Mammary microvascular endothelial cell (primary cell): ENCODE data around the gene NUP210L. TPM values are rescaled to one million over a fixed set of nuclear protein-coding genes. Genes with fewer than 3 reads are reported as not detected.

ENCODE experiments used
- total RNA-seq: library from RNA; depleted of rRNA; stranded (reverse); fragments of >200 nt; gene quantifications from 2 replicates; pipeline ENCODE4 v1.2.3, GENCODE V29; 2015

The NUP210L gene
- total RNA-seq: 0.07 TPM in 1 of 2 replicates, not detected in the other

GRCh38 chr1:154154534-154155191, at the start of gene NUP210L:
NUP210L (minus strand) TSS chr1:154155073.

DNA sequence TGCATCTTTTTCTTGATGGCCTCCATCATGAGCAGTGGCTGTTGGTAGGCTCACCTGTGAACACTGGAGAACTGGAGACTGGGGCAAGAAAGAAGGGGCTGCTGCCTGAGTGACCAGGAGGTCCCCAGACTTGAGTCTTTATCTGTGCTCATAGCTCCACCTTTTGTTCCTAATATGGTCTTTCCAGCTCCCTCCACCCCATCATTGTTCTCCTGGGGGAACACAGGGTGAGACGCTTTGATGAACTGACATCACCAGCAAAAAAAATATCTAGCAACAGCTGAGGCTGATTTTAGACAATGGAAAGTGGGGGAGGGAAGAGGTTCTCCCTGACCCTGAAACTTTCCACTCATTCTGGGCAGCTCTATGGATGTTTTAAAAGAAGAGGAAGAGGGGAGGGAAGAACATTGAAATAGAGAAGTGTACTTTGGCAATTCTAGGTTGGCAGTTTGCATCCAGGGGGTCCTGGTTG, 37.2 kb upstream of the NUP210L start, which contains the start of gene TPM3:
Gene TPM3, minus strand, starts transcription at position 111 of the 472 bp plus-strand sequence. Its CDS starts 82 bp downstream, at position 29.

DNA sequence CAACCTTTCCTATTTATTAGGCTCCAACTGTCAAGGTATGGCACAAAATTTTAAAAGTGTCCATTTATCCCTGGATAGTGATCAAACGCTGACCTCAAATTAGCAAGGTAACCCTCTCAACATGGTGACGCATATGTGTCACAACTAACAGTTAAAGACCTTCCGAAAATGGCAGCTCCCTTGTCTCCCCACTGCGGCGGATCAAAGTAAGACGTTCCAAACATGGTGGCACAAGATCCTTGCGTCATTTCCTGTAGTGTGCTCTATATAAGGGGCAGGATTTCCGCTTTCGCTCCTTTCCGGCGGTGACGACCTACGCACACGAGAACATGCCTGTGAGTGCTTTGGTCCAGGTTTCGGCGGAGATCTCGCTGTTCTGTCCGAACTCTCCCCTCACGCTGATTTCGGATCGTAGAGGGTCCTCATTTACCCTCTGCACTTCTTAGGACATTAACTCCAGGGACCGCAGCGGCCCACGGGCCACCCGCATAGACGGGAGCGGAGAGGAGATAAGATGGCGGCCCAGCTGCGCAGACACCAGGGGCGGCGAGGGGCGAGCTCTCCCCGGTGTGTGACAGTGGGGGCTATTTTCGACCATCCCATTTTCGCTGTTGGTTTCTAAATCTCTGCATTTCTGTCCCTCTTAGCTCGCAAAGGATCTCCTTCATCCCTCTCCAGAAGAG, 164.3 kb downstream of the NUP210L start, which contains the start of gene RPS27:
Gene RPS27, plus strand, starts transcription at position 295 of the 683 bp plus-strand sequence. Its CDS starts 35 bp downstream, at position 330.

GRCh38 chr1:153985941-153986761, 168.7 kb downstream of the NUP210L start, which contains the start of gene RAB13:
RAB13 (minus strand) TSS chr1:153986339; CDS start chr1:153986236, 103 bp downstream.

DNA sequence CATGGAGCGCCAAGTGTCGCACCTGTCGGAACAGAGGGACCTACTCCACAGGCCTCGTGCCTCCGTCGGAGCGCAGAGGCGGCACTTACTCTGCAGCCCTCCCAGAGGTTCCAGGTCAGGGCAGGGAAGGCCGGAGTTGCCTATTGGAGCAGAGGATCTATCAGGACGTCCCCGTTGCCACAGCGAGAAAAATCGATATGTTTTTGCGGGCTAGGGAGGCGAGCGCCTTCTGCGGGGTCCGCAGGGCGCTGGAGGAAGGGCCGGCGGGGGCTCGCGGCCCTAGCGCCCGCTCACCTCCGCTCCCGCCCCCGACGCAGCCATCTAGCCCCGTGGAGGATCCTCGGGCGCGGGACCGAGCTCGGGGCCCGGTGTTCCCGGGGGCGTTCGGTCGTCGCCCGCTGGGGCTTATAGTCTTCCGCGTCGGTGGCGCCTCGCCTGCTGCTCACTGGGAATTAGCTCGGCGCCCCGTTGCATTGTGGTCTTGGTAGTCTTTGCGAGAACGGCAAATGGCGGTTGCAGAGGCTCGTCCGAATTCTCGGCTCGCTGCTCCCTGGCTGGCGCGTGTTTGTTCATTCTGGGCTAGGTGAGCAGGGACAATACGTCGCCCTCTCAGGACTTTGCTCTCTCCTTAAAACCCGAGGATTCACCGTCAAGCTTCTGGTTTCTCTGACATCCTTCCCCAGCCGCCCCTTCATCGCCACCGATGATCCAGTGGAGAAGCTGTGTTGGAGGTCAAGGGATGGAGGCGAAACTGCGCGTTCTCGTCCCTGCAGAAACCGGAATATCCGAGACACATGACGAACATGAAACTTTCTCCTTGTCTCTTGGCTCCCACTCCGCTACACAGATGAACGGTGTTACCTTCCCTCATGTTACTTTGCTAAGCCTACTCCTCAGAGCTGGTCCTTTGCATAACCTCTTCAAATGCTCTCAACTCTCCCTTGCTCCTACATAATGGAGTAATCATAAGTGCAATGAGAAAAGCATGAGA, 177.3 kb downstream of the NUP210L start, which contains the start of gene JTB:
Gene JTB, minus strand, starts transcription at position 425 of the 991 bp plus-strand sequence. Its CDS starts 422 bp downstream, at position 3.

DNA sequence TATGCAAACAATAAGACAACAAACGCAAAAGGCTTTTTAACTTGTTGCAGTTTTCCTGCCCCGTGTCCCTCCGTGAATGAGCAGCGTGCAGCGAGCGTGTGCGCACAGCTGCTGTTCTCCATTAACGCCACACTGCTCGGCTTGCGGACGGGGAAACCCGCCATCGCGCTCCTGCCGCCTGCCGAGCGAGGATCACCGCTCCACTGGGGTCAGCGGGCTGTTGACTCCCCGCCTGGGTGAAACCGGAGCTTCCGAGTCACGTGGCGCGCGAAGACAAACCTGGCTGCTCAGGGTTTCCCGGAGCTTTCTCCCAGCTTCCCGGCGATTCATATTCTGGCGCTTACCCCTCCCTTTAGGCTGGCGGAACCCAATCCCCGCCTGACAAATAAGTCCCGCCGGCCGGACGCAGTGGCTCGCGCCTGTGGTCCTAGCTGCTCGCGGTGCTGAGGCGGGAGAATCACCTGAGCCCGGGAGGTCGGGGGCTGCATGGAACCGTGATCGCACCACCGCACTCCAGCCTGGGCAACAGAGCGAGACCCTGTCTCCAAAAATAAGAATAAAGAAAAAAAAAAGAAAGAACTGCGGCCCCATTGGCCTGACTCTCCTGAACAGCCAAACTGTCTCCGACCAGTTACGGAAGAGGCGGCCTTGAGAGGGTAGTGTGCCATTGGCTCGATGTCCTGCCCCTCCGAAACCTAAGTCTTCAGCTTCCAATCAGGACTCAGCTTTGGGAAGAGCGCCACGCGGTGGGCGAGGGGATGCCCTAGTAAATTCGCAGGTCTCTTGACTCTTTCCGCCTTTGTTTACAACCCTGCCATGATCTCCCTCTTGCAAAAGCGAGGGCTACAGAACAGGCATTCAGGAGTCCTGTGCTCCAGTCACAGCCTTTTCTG, 187.5 kb downstream of the NUP210L start, which contains the start of gene CREB3L4:
Gene CREB3L4, plus strand, starts transcription at position 796 of the 893 bp plus-strand sequence. CDS start 624 bp downstream, outside the sequence.

GRCh38 chr1:153963030-153963849, 191.6 kb downstream of the NUP210L start, which contains the start of gene SLC39A1:
SLC39A1 (minus strand) TSS chr1:153963537; CDS start chr1:153962715, 822 bp downstream.

DNA sequence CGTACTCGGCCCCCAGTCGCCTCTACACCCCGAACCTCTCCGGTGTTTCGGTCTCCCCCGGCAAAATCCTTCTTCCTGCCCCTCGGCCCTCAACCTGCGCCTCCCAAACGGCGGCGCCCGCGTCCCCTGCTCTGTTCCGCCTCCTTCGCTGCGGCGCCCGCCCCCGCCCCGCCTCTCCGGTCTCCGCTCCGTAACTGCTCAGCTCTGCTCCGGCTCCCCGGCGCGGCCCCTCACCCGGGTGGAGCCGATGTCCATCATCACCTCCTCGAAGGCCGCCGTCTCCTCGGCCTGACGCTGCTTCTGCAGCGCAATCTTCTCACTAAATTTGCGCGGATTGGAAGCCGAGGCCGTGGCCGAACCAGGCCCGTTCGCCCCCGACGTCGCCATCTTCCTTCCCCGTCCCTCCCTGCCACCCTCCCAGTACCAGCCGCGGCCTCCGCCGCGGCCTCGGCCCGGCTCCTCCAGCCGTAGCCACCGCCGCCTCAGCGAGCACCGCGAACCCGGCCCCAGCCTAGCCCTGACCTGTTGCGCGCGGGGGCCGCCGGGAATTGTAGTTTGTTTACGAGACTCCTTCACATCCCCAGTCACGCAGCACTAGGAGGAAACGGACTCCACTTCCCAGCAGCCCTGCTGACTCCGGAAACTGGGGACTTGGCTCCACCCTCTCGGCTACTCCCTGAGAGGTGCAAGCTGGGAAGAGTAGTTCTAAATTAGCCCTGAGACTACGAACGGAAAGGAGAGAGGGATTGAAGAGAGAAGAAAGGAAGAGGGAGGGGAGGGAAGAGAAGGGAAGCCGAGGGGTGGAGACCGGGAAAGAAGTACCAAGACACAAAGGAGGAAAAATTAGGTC, 196.5 kb downstream of the NUP210L start, which contains the start of gene CRTC2:
Gene CRTC2, minus strand, starts transcription at position 502 of the 850 bp plus-strand sequence. Its CDS starts 115 bp downstream, at position 387.

DNA sequence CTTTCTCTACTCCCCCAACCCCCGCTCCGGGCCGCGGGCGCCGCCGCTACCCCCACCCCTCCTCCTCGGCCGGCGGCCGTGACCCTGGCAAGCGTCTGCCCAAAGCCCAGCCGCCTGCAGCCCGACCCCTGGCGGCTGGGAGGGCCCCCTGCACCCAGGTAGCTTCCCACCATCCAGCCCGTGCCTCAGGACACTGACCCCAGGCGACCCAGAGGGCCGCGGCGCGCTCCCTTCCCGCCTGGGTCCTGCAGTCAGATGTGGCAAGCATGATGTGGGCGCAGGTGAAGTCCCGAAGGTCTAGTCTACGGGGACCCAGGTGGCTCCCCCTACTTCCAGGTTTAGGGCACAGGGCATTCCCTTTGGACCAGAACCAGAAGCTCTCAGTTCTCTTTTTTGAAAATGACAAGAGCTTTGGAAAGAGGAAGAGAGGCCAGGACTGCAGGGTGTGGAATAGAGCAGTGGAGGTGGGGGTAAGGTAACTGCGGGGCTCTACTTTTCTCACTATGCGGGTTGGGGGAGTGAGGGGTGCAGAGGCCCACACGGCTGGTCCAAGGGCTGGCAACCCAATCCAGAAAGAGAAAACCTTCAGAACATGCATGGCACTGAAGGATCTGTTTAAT, 208.1 kb downstream of the NUP210L start, which contains the start of gene DENND4B:
Gene DENND4B, minus strand, starts transcription at position 97 of the 620 bp plus-strand sequence. CDS start 2,344 bp downstream, outside the sequence.

Other genes with a start within 250 kb of the NUP210L start
- 6.9 and 8.9 TPM in 2 replicates for gene GATAD2B, start 232.1 kb downstream of the NUP210L start, total RNA-seq
- gene DENND4B, start 208.4 kb downstream of the NUP210L start, total RNA-seq: 16.9 and 23.9 TPM in 2 replicates
- 9.1 and 11.6 TPM in 2 replicates for gene CRTC2, start 196.5 kb downstream of the NUP210L start, total RNA-seq
- 94.3 and 101 TPM in 2 replicates for gene SLC39A1, start 191.5 kb downstream of the NUP210L start, total RNA-seq
- 6.3 and 9.0 TPM in 2 replicates for gene CREB3L4, start 187.2 kb downstream of the NUP210L start, total RNA-seq
- 223 and 236 TPM in 2 replicates for gene JTB, start 177.4 kb downstream of the NUP210L start, total RNA-seq
- 38.6 and 39.7 TPM in 2 replicates for gene RAB13, start 168.7 kb downstream of the NUP210L start, total RNA-seq
- gene RPS27, start 164.3 kb downstream of the NUP210L start, total RNA-seq: 1,749 and 2,452 TPM in 2 replicates
- gene TPM3, start 37.0 kb upstream of the NUP210L start, total RNA-seq: 1,041 and 1,134 TPM in 2 replicates
- not detected in 2 replicates for gene CFAP141, start 51.3 kb upstream of the NUP210L start, total RNA-seq
- gene UBAP2L, start 65.9 kb upstream of the NUP210L start, total RNA-seq: 81.4 and 87.4 TPM in 2 replicates
- 118 and 124 TPM in 2 replicates for gene HAX1, start 117.6 kb upstream of the NUP210L start, total RNA-seq
- gene AQP10, start 166.0 kb upstream of the NUP210L start, total RNA-seq: not detected in 2 replicates
- 53.6 and 59.0 TPM in 2 replicates for gene ATP8B2, start 170.5 kb upstream of the NUP210L start, total RNA-seq